DOHH2 (cell line): ENCODE measurements around the gene YEATS2.

Experiments
- H3F3A ChIP-seq: fragments of 200-600 bp; sonication (generic), shearing (Covaris generic); 2 replicates; pipeline ENCODE4 v1.6.0; 2016; ENCODE audit warnings: antibody characterized with exemption, mild to moderate bottlenecking; ENCODE audit not compliant: control insufficient read depth, insufficient read depth
- H3K27ac ChIP-seq: fragments of 200-600 bp; sonication (generic); 2 replicates; pipeline ENCODE4 v1.5.1; 2014; ENCODE audit warnings: low read depth, mild to moderate bottlenecking, low read length, moderate library complexity
- H3K27me3 ChIP-seq: fragments of 200-600 bp; sonication (generic); 2 replicates; pipeline ENCODE4 v1.6.1; 2014; ENCODE audit warnings: mild to moderate bottlenecking, low read length, mixed read lengths; ENCODE audit not compliant: control insufficient read depth
- H3K36me3 ChIP-seq: fragments of 200-600 bp; sonication (generic); 2 replicates; pipeline ENCODE4 v1.6.1; 2014; ENCODE audit warnings: mild to moderate bottlenecking, low read length, moderate library complexity, mixed read lengths; ENCODE audit not compliant: control insufficient read depth
- H3K4me1 ChIP-seq: fragments of 200-600 bp; sonication (generic); 2 replicates; pipeline ENCODE4 v1.6.1; 2014; ENCODE audit warnings: mild to moderate bottlenecking, low read length, mixed read lengths; ENCODE audit not compliant: control insufficient read depth
- H3K4me2 ChIP-seq: fragments of 200-600 bp; sonication (generic); 2 replicates; pipeline ENCODE4 v1.6.0; 2014; ENCODE audit warnings: mild to moderate bottlenecking, low read length, moderate library complexity
- H3K4me3 ChIP-seq: fragments of 200-600 bp; sonication (generic); 2 replicates; pipeline ENCODE4 v1.5.1; 2014; ENCODE audit warnings: mild to moderate bottlenecking, low read length, mixed read lengths
- H3K79me2 ChIP-seq: fragments of 200-600 bp; sonication (generic); 2 replicates; pipeline ENCODE4 v1.6.1; 2014; ENCODE audit warnings: mild to moderate bottlenecking, low read length, mixed read lengths; ENCODE audit not compliant: control insufficient read depth
- H3K9me2 ChIP-seq: fragments of 200-600 bp; sonication (generic); replicated peaks from 2 replicates; pipeline ENCODE4 v1.6.1; 2014; ENCODE audit warnings: mild to moderate bottlenecking, low read length, mixed read lengths; ENCODE audit not compliant: control insufficient read depth
- H3K9me3 ChIP-seq: fragments of 200-600 bp; sonication (generic); 2 replicates; pipeline ENCODE4 v1.6.1; 2014; ENCODE audit warnings: antibody characterized with exemption, low read length, mixed read lengths; ENCODE audit not compliant: control insufficient read depth, insufficient read depth
- H4K20me1 ChIP-seq: fragments of 200-600 bp; sonication (generic); 2 replicates; pipeline ENCODE4 v1.6.0; 2014; ENCODE audit warnings: low read depth, mild to moderate bottlenecking, antibody characterized with exemption, low read length, moderate library complexity; ENCODE audit not compliant: control insufficient read depth, insufficient read depth
- EZH2phosphoT487 ChIP-seq: fragments of 200-600 bp; sonication (generic); IDR thresholded peaks from 2 replicates; pipeline ENCODE4 v1.6.1; 2017; ENCODE audit warnings: borderline replicate concordance, mild to moderate bottlenecking, antibody characterized with exemption, low read length, moderate library complexity, mixed read lengths
- TF ChIP-seq, protein P1 (sequence below): fragments of 200-600 bp; sonication (generic); IDR thresholded peaks from one replicate; pipeline ENCODE4 v1.5.1; 2014; ENCODE audit warnings: antibody characterized with exemption, mild to moderate bottlenecking, low read depth, low read length; ENCODE audit not compliant: poor library complexity, severe bottlenecking

Gene YEATS2

DNA sequence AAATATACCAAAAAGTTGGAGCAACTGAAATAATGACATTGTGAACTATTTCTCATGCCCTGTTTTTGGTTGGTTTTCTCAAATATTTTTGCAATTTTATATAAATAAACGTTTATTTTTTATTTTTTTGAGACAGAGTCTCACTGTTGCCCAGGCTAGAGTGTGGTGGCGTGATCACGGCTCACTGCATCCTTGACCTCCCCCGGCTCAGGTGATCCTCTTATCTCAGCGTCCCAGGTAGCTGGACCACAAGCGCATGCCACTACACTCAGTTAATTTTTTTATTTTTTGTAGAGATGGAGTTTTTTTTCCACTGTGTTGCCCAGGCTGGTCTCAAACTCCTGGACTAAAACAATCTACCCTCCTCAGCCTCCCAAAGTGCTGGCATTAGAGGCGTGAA, 45.6 kb downstream of the YEATS2 start:
- no peak overlapping the region for H3K4me3 ChIP-seq
- no peak overlapping the region for H3K4me2 ChIP-seq
- H3K27ac ChIP-seq = no peak overlapping the region
- no peaks in the 10 kb centered on the region for H3K79me2 ChIP-seq
- 0 out of 2 replicates have a peak, but pooled peaks cover 3% of the 10 kb centered on the region for H3F3A ChIP-seq
- H3K27me3 ChIP-seq = no peaks in the 10 kb centered on the region
- H3K9me2 ChIP-seq = no peaks in the 10 kb centered on the region
- no peaks in the 10 kb centered on the region for H3K4me1 ChIP-seq
- TF ChIP-seq EZH2phosphoT487 = no peak
- H4K20me1 ChIP-seq = no peaks in the 10 kb centered on the region
- peaks cover 62% of the 10 kb centered on the region for H3K36me3 ChIP-seq
- no peaks in the 10 kb centered on the region for H3K9me3 ChIP-seq

DNA sequence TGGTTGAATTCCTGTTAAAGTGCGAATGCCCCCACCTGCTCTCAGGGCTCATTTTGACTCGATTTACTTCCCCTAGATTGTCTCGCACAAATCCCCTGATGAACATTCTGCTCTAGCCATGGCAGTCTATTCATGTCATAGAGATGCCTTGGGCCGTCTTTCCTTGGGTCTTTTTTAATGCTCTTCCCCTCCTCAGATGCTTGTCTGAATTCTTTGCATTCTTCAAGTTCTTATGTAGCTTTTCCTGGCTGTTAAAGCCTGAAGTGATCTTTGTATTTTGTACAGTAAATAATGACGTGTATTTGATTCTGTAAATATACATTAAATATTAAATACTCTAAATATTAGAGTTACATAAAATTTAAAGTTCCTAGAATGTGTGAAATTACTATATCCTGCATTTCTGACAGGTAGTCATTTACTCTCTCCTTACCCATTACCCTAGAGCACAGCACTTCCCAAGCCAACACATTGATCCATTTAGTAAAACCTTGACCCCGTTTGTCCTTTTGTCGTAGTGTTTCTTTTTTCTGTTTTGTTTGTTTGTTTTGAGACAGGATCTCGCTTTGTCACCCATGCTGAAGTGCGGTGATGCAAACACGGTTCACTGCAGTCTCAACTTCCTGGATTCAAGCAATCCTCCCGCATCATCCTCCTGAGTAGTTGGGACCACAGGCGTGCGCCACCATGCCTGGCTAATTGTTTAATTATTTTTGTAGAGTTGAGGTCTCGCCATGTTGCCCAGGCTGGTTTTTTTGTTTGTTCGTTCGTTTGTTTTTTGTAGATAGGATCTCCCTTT, 47.9 kb downstream of the YEATS2 start:
- Histone ChIP-seq H3K79me2 (no peaks in the 10 kb centered on the region), H3F3A (0 out of 2 replicates have a peak, but pooled peaks cover 3% of the 10 kb centered on the region), H3K27ac (no peak overlapping the region), H3K4me1 (no peaks in the 10 kb centered on the region), H3K9me2 (no peaks in the 10 kb centered on the region), H3K36me3 (peaks cover 69% of the 10 kb centered on the region), H3K4me3 (no peak overlapping the region), H4K20me1 (no peaks in the 10 kb centered on the region), H3K4me2 (no peak overlapping the region), H3K9me3 (no peaks in the 10 kb centered on the region), H3K27me3 (no peaks in the 10 kb centered on the region)
- TF ChIP-seq, protein P1, sequence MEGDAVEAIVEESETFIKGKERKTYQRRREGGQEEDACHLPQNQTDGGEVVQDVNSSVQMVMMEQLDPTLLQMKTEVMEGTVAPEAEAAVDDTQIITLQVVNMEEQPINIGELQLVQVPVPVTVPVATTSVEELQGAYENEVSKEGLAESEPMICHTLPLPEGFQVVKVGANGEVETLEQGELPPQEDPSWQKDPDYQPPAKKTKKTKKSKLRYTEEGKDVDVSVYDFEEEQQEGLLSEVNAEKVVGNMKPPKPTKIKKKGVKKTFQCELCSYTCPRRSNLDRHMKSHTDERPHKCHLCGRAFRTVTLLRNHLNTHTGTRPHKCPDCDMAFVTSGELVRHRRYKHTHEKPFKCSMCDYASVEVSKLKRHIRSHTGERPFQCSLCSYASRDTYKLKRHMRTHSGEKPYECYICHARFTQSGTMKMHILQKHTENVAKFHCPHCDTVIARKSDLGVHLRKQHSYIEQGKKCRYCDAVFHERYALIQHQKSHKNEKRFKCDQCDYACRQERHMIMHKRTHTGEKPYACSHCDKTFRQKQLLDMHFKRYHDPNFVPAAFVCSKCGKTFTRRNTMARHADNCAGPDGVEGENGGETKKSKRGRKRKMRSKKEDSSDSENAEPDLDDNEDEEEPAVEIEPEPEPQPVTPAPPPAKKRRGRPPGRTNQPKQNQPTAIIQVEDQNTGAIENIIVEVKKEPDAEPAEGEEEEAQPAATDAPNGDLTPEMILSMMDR = no peak
- no peak for TF ChIP-seq EZH2phosphoT487

DNA sequence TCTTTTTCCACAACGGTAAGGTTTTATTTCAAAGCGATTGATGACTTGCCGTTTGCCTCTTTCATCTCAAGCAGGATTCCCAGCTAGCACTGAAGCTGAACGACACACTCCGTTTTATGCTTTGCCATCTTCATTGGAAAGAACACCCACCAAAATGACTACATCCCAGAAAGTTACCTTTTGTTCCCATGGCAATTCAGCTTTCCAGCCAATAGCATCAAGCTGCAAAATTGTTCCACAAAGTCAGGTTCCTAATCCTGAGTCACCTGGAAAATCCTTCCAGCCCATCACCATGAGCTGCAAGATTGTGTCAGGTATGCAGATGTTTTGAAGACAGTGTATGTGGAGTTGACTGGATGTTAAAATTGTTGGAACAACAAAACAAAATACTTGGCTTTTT, 56.5 kb downstream of the YEATS2 start:
- Histone ChIP-seq H4K20me1 (no peaks in the 10 kb centered on the region), H3K4me1 (no peaks in the 10 kb centered on the region), H3K27ac (no peak overlapping the region), H3F3A (peaks cover 3% of the 10 kb centered on the region; the same call in 1 of the 2 replicates), H3K27me3 (no peaks in the 10 kb centered on the region), H3K4me2 (no peak overlapping the region), H3K9me2 (no peaks in the 10 kb centered on the region), H3K9me3 (no peaks in the 10 kb centered on the region), H3K36me3 (peaks cover 82% of the 10 kb centered on the region), H3K4me3 (no peak overlapping the region), H3K79me2 (no peaks in the 10 kb centered on the region)
- TF ChIP-seq, protein P1 = no peak
- TF ChIP-seq EZH2phosphoT487 = no peak

DNA sequence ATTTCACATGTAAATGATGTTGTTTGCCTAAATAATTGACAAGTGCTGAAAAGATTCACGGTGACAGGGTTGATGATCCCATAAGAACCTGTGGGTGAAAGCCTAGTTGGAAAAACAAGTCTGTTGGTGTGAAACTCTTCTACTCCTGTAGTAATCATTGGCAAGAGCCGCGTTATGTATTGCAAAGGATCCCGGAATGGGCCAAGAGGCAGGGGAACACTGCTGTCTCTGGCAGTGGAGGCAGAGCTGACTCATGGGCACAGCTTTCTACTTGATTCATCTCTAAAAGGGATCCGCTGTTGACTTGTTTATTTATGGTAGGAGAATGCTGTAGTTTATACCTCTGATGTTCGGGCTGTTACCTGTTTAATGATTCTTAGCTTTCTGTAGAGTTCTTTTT, 64.7 kb downstream of the YEATS2 start:
- peaks cover 16% of the 10 kb centered on the region for H3F3A ChIP-seq
- H3K27ac ChIP-seq = no peak overlapping the region
- no peaks in the 10 kb centered on the region for H3K9me2 ChIP-seq
- peaks cover 76% of the 10 kb centered on the region for H3K36me3 ChIP-seq
- H4K20me1 ChIP-seq = no peaks in the 10 kb centered on the region
- H3K79me2 ChIP-seq = no peaks in the 10 kb centered on the region
- H3K4me3 ChIP-seq = no peak overlapping the region
- TF ChIP-seq, protein P1 = no peak
- TF ChIP-seq EZH2phosphoT487 = no peak
- no peaks in the 10 kb centered on the region for H3K27me3 ChIP-seq
- H3K4me1 ChIP-seq = peaks cover 16% of the 10 kb centered on the region
- no peak overlapping the region for H3K4me2 ChIP-seq
- no peaks in the 10 kb centered on the region for H3K9me3 ChIP-seq
